ENCODE results near the gene GALNT5. TPM values are rescaled to one million over a fixed set of nuclear protein-coding genes. Genes with fewer than 3 reads are reported as not detected.

Gene GALNT5
- polyA plus RNA-seq, 1 donor (not counting 4 experiments of a cell fraction or from before 2014, with no cell fraction given) = 8.3 TPM

GRCh38 chr2:157245846-157246764 lies 11.4 kb upstream of the GALNT5 start:
- dilution Hi-C loops (cut with MboI; ENCODE audit: extremely low pct_ligation_motif_present, low sequenced_read_pairs) = no loop called here

GRCh38 chr2:157246765-157247407 lies 10.6 kb upstream of the GALNT5 start:
- no peaks in the 10 kb centered on the region for H3K36me3 ChIP-seq (ENCODE audit: control insufficient read depth in 2 of 2, extremely low read depth in 1 of 2, insufficient read depth in 2 of 2, low read length in 2 of 2)
- H2AFZ ChIP-seq (ENCODE audit: control insufficient read depth, low read length) = peak overlapping the region; percentile 86
- FAIRE-seq (no peak), DNase-seq (ENCODE audit: low read depth, low spot score) (peak; percentile 30)
- H3K79me2 ChIP-seq (ENCODE audit: control insufficient read depth, insufficient read depth, low read length) = no peaks in the 10 kb centered on the region
- dilution Hi-C loops (cut with MboI; ENCODE audit: extremely low pct_ligation_motif_present, low sequenced_read_pairs) = no loop called here
- peak overlapping the region; percentile 91 for H3K4me2 ChIP-seq (ENCODE audit: control insufficient read depth, extremely low read depth, insufficient read depth, low read depth, low read length)
- no peaks in the 10 kb centered on the region for H3K9me1 ChIP-seq (ENCODE audit: control insufficient read depth, extremely low read depth, insufficient read depth, low read length)
- no peaks in the 10 kb centered on the region for H3K9me3 ChIP-seq (ENCODE audit: control insufficient read depth, low read depth, low read length)
- peak overlapping the region; percentile 100 for H3K27ac ChIP-seq (ENCODE audit: control insufficient read depth, insufficient read depth, low read length)
- no peak for TF ChIP-seq EZH2 (IDR thresholded peaks at IDR 0.05; ENCODE audit: low read length)
- no peak for TF ChIP-seq CTCF (optimal IDR thresholded peaks at IDR 0.05 in 1 of 3, IDR thresholded peaks at IDR 0.05 in 1 of 3, conservative IDR thresholded peaks at IDR 0.05 in 1 of 3; ENCODE audit: extremely low read depth in 1 of 3, insufficient read depth in 2 of 3, low read length in 3 of 3)
- H3K4me3 ChIP-seq (ENCODE audit: control insufficient read depth in 2 of 3, extremely low read depth in 1 of 3, insufficient read depth in 2 of 3, low read depth in 1 of 3, low read length in 3 of 3) = peak overlapping the region in 2 of 3 experiments; percentile 29 to 48
- no peaks in the 10 kb centered on the region for H3K27me3 ChIP-seq (ENCODE audit: control insufficient read depth, extremely low read depth, insufficient read depth, low read length)
- H3K9ac ChIP-seq (ENCODE audit: control insufficient read depth, extremely low read depth, insufficient read depth, low read length) = peak overlapping the region; percentile 83
- H3K4me1 ChIP-seq (ENCODE audit: control insufficient read depth, extremely low read depth, insufficient read depth, low read length) = peaks cover 20% of the 10 kb centered on the region
- H4K20me1 ChIP-seq (ENCODE audit: control insufficient read depth, extremely low read depth, insufficient read depth, low read length) = no peaks in the 10 kb centered on the region

More at GRCh38 chr2:157245846-157246764, 11.4 kb upstream of the GALNT5 start:
- no peaks in the 10 kb centered on the region for H4K20me1 ChIP-seq (ENCODE audit: control insufficient read depth, extremely low read depth, insufficient read depth, low read length)
- TF ChIP-seq CTCF (optimal IDR thresholded peaks at IDR 0.05 in 1 of 3, IDR thresholded peaks at IDR 0.05 in 1 of 3, conservative IDR thresholded peaks at IDR 0.05 in 1 of 3; ENCODE audit: extremely low read depth in 1 of 3, insufficient read depth in 2 of 3, low read length in 3 of 3) (no peak), EZH2 (IDR thresholded peaks at IDR 0.05; ENCODE audit: low read length) (no peak)
- H3K36me3 ChIP-seq (ENCODE audit: control insufficient read depth in 2 of 2, extremely low read depth in 1 of 2, insufficient read depth in 2 of 2, low read length in 2 of 2) = no peaks in the 10 kb centered on the region
- no peaks in the 10 kb centered on the region for H3K27me3 ChIP-seq (ENCODE audit: control insufficient read depth, extremely low read depth, insufficient read depth, low read length)
- H3K4me1 ChIP-seq (ENCODE audit: control insufficient read depth, extremely low read depth, insufficient read depth, low read length) = peaks cover 20% of the 10 kb centered on the region
- H3K4me2 ChIP-seq (ENCODE audit: control insufficient read depth, extremely low read depth, insufficient read depth, low read depth, low read length) = peak overlapping the region; percentile 91
- H3K27ac ChIP-seq (ENCODE audit: control insufficient read depth, insufficient read depth, low read length) = peak overlapping the region; percentile 100
- peak overlapping the region in 2 of 3 experiments; percentile 29 to 48 for H3K4me3 ChIP-seq (ENCODE audit: control insufficient read depth in 2 of 3, extremely low read depth in 1 of 3, insufficient read depth in 2 of 3, low read depth in 1 of 3, low read length in 3 of 3)
- no peaks in the 10 kb centered on the region for H3K9me1 ChIP-seq (ENCODE audit: control insufficient read depth, extremely low read depth, insufficient read depth, low read length)
- no peaks in the 10 kb centered on the region for H3K79me2 ChIP-seq (ENCODE audit: control insufficient read depth, insufficient read depth, low read length)
- peak overlapping the region; percentile 86 for H2AFZ ChIP-seq (ENCODE audit: control insufficient read depth, low read length)
- DNase-seq (ENCODE audit: low read depth, low spot score) (peak; percentile 30), FAIRE-seq (peak; percentile 90)
- peak overlapping the region; percentile 83 for H3K9ac ChIP-seq (ENCODE audit: control insufficient read depth, extremely low read depth, insufficient read depth, low read length)
- no peaks in the 10 kb centered on the region for H3K9me3 ChIP-seq (ENCODE audit: control insufficient read depth, low read depth, low read length)
